HepG2 (cell line): Measurements from ENCODE around the gene RGMA. TPM values are rescaled to one million over a fixed set of nuclear protein-coding genes. Genes with fewer than 3 reads are reported as not detected.

Experiments used
- HNF4G ChIP-seq, 2 experiments: sonication (generic) in 1 of 2; formaldehyde crosslinking in 1 of 2; IDR thresholded peaks; 2 replicates each; pipeline versions ENCODE4 v1.4.0 to v1.6.1; 2011 to 2020; ENCODE audit warnings: borderline replicate concordance in 2 of 2, low read depth in 2 of 2, mild to moderate bottlenecking in 2 of 2, low read length in 1 of 2, missing genetic modification reagents in 1 of 2, moderate library complexity in 1 of 2
- HOXA5 ChIP-seq: sonication (generic); formaldehyde crosslinking; IDR thresholded peaks from 2 replicates; pipeline ENCODE4 v1.4.0; 2020; ENCODE audit warnings: missing genetic modification reagents
- NFAT5 ChIP-seq: sonication (generic); formaldehyde crosslinking; IDR thresholded peaks from 2 replicates; pipeline ENCODE4 v1.4.0; 2020; ENCODE audit warnings: missing genetic modification reagents
- RAD51 ChIP-seq: fragments of 450-650 bp; IDR thresholded peaks from 2 replicates; pipeline ENCODE4 v1.6.1; 2016; ENCODE audit warnings: borderline replicate concordance
- RBM22 ChIP-seq: fragments of 200-400 bp; formaldehyde crosslinking; optimal IDR thresholded peaks from 2 replicates; pipeline ENCODE3; 2017; ENCODE audit warnings: mild to moderate bottlenecking, low read length, moderate library complexity
- ZNF512B ChIP-seq: sonication (generic); formaldehyde crosslinking; IDR thresholded peaks from 2 replicates; pipeline ENCODE4 v1.5.1; 2020; ENCODE audit warnings: missing genetic modification reagents, mild to moderate bottlenecking, borderline replicate concordance
- ZNF558 ChIP-seq: sonication (generic); formaldehyde crosslinking; IDR thresholded peaks from 2 replicates; pipeline ENCODE4 v1.9.0; 2022; ENCODE audit warnings: mild to moderate bottlenecking, missing genetic modification reagents, borderline replicate concordance
- ZNF761 ChIP-seq: sonication (generic); formaldehyde crosslinking; conservative IDR thresholded peaks from 2 replicates; pipeline ENCODE4 v1.4.0; 2020; ENCODE audit warnings: mild to moderate bottlenecking, missing genetic modification reagents
- polyA plus RNA-seq, 8 experiments: library from polyadenylated mRNA; depleted of rRNA in 3 of 8; stranded (reverse) in 7 of 8; unstranded in 1 of 8; fragments of >200 nt; fragmentation: Illumina TruSeq in 4 of 8; extraction: Trizol in 4 of 8; gene quantifications; 2 replicates each; pipeline versions ENCODE4 v1.2.1 to v1.2.3, GENCODE V29; 2011 to 2016; ENCODE audit warnings: low read depth in 4 of 8, missing spikeins in 1 of 8, mixed read lengths in 1 of 8; ENCODE audit not compliant: insufficient read depth in 1 of 8
- total RNA-seq, 5 experiments: library from RNA; depleted of rRNA; stranded (reverse); fragments of >200 nt; fragmentation: Illumina TruSeq; extraction: Trizol; gene quantifications; 2 replicates each; pipeline ENCODE4 v1.2.3, GENCODE V29; 2016; ENCODE audit warnings: low read depth in 1 of 5

Gene RGMA
- total and polyA plus RNA-seq, 2 of the 13 experiments (the other 11 are each of a cell fraction or from before 2014, with no cell fraction given), result not detected

- TF ChIP-seq NFAT5 (no peak), RAD51 (no peak), ZNF558 (CRISPR knock-in tag) (no peak), ZNF512B (CRISPR knock-in tag) (no peak), HOXA5 (CRISPR knock-in tag) (no peak), HNF4G (IDR thresholded peaks at IDR 0.05; ENCODE audit: borderline replicate concordance, low read depth, low read length) (no peak), HNF4G (CRISPR knock-in tag; IDR thresholded peaks at IDR 0.05; ENCODE audit: borderline replicate concordance, low read depth) (no peak), RBM22 (no peak), ZNF761 (CRISPR knock-in tag) (no peak)
Observed at GRCh38 chr15:93066834-93067648, 22.0 kb downstream of the RGMA start (continued).
